ENCODE data around the gene SIGLEC6.
A peak's percentile ranks its signal among the peaks of the same experiment; 100 is the strongest.

SIGLEC6 gene

GRCh38 chr19:51531349-51532315, at the start of gene SIGLEC6:
TSS of gene SIGLEC6 (minus strand) at chr19:51531670. CDS start at chr19:51531648, 22 bp downstream.
- FAIRE-seq (no peak), DNase-seq (ENCODE audit: insufficient read length, low spot score) (no peak)

GRCh38 chr19:51576850-51577249, 45.4 kb upstream of the SIGLEC6 start:
- FAIRE-seq (no peak), DNase-seq (ENCODE audit: insufficient read length, low spot score) (no peak)

GRCh38 chr19:51573331-51573730, 41.9 kb upstream of the SIGLEC6 start:
- DNase-seq (ENCODE audit: insufficient read length, low spot score) (no peak), FAIRE-seq (no peak)

- FAIRE-seq = no peak
Measured at GRCh38 chr19:51572908-51573307, 41.4 kb upstream of the SIGLEC6 start.

GRCh38 chr19:51572410-51572809, 40.9 kb upstream of the SIGLEC6 start:
- no peak for FAIRE-seq
- DNase-seq (ENCODE audit: insufficient read length, low spot score) = no peak

More at GRCh38 chr19:51572908-51573307, 41.4 kb upstream of the SIGLEC6 start:
- no peak for DNase-seq (ENCODE audit: insufficient read length, low spot score)

- no peak for FAIRE-seq
Measured at GRCh38 chr19:51571599-51571998, 40.1 kb upstream of the SIGLEC6 start.

GRCh38 chr19:51570962-51571575, 39.6 kb upstream of the SIGLEC6 start, which contains the start of gene ZNF175:
TSS of gene ZNF175 (plus strand) at chr19:51571283. CDS start at chr19:51573330, 2,047 bp downstream.
- peak; percentile 93 for FAIRE-seq

More at GRCh38 chr19:51571599-51571998, 40.1 kb upstream of the SIGLEC6 start:
- DNase-seq (ENCODE audit: insufficient read length, low spot score) = no peak

GRCh38 chr19:51568456-51568855, 37.0 kb upstream of the SIGLEC6 start:
- FAIRE-seq = no peak
- DNase-seq (ENCODE audit: insufficient read length, low spot score) = no peak

More at GRCh38 chr19:51570962-51571575, 39.6 kb upstream of the SIGLEC6 start, which contains the start of gene ZNF175:
- peak; percentile 90 for DNase-seq (ENCODE audit: insufficient read length, low spot score)

GRCh38 chr19:51567583-51567982, 36.1 kb upstream of the SIGLEC6 start:
- no peak for DNase-seq (ENCODE audit: insufficient read length, low spot score)
- FAIRE-seq = no peak

GRCh38 chr19:51566489-51567100, 35.1 kb upstream of the SIGLEC6 start:
- no peak for FAIRE-seq
- DNase-seq (ENCODE audit: insufficient read length, low spot score) = no peak

- FAIRE-seq (no peak), DNase-seq (ENCODE audit: insufficient read length, low spot score) (no peak)
Measured at GRCh38 chr19:51565583-51565982, 34.1 kb upstream of the SIGLEC6 start.

- FAIRE-seq = no peak
- DNase-seq (ENCODE audit: insufficient read length, low spot score) = no peak
Measured at GRCh38 chr19:51564791-51565190, 33.3 kb upstream of the SIGLEC6 start.

GRCh38 chr19:51560339-51560738, 28.9 kb upstream of the SIGLEC6 start:
- DNase-seq (ENCODE audit: insufficient read length, low spot score) (no peak), FAIRE-seq (no peak)

- DNase-seq (ENCODE audit: insufficient read length, low spot score) = no peak
- FAIRE-seq = no peak
Measured at GRCh38 chr19:51559240-51559639, 27.8 kb upstream of the SIGLEC6 start.

GRCh38 chr19:51552996-51553725, 21.7 kb upstream of the SIGLEC6 start:
- DNase-seq (ENCODE audit: insufficient read length, low spot score) = peak; percentile 81
- no peak for FAIRE-seq

- FAIRE-seq (no peak), DNase-seq (ENCODE audit: insufficient read length, low spot score) (no peak)
Measured at GRCh38 chr19:51552608-51552995, 21.1 kb upstream of the SIGLEC6 start.

- FAIRE-seq (no peak), DNase-seq (ENCODE audit: insufficient read length, low spot score) (no peak)
Measured at GRCh38 chr19:51551673-51552432, 20.4 kb upstream of the SIGLEC6 start.

- DNase-seq (ENCODE audit: insufficient read length, low spot score) = no peak
- no peak for FAIRE-seq
Measured at GRCh38 chr19:51550848-51551672, 19.6 kb upstream of the SIGLEC6 start.
